T-helper 2 cell (primary cell): ENCODE data around the gene PTPRN2.

ENCODE experiments used
- DNase-seq, 5 experiments: peaks; one replicate each; pipeline versions ENCODE4 v3.0.0 to v3.0.0-alpha.2; 2012 to 2022

The PTPRN2 gene

GRCh38 chr7:157979636-157980340 lies 607.8 kb downstream of the PTPRN2 start:
- DNase-seq: no peak

- no peak for DNase-seq
Observed at GRCh38 chr7:157978766-157979165, 608.9 kb downstream of the PTPRN2 start.

GRCh38 chr7:157977717-157978496 lies 609.7 kb downstream of the PTPRN2 start:
- no peak for DNase-seq

GRCh38 chr7:157977306-157977705 lies 610.3 kb downstream of the PTPRN2 start:
- no peak for DNase-seq

GRCh38 chr7:157976406-157976805 lies 611.2 kb downstream of the PTPRN2 start:
- DNase-seq: no peak

GRCh38 chr7:157975401-157976372 lies 611.9 kb downstream of the PTPRN2 start:
- no peak for DNase-seq

- DNase-seq: no peak
Observed at GRCh38 chr7:157974678-157975230, 612.9 kb downstream of the PTPRN2 start.

- DNase-seq: no peak
Observed at GRCh38 chr7:157973971-157974677, 613.5 kb downstream of the PTPRN2 start.

GRCh38 chr7:157972914-157973313 lies 614.7 kb downstream of the PTPRN2 start:
- DNase-seq: no peak

GRCh38 chr7:157971501-157971900 lies 616.1 kb downstream of the PTPRN2 start:
- no peak for DNase-seq

- no peak for DNase-seq
Observed at GRCh38 chr7:157970744-157971143, 616.9 kb downstream of the PTPRN2 start.

GRCh38 chr7:157969995-157970394 lies 617.6 kb downstream of the PTPRN2 start:
- no peak for DNase-seq

- DNase-seq: no peak
Observed at GRCh38 chr7:157966490-157966889, 621.1 kb downstream of the PTPRN2 start.

- no peak for DNase-seq
Observed at GRCh38 chr7:157964521-157964920, 623.1 kb downstream of the PTPRN2 start.

- DNase-seq: no peak
Observed at GRCh38 chr7:157964016-157964415, 623.6 kb downstream of the PTPRN2 start.

- DNase-seq: no peak
Observed at GRCh38 chr7:157963526-157963925, 624.1 kb downstream of the PTPRN2 start.

GRCh38 chr7:157962458-157963306 lies 624.9 kb downstream of the PTPRN2 start:
- no peak for DNase-seq

GRCh38 chr7:157961731-157962457 lies 625.7 kb downstream of the PTPRN2 start:
- no peak for DNase-seq

GRCh38 chr7:157955348-157955999 lies 632.1 kb downstream of the PTPRN2 start:
- no peak for DNase-seq

GRCh38 chr7:157954901-157955300 lies 632.7 kb downstream of the PTPRN2 start:
- no peak for DNase-seq
